GM12878 (cell line): ENCODE measurements around the gene RAP2B. TPM values are rescaled to one million over a fixed set of nuclear protein-coding genes. Genes with fewer than 3 reads are reported as not detected.

Experiments
- ATAC-seq: fragments of 200-7000 bp; cut with Tn5 transposase; 3 replicates; pipeline ENCODE4 v1.9.1; 2020; ENCODE audit warnings: mild to moderate bottlenecking, moderate library complexity
- BruUV-seq: library from RNA; stranded (reverse); fragments of 400-500 nt; replicated peaks from 2 replicates; lab custom pipeline; 2021; lab: Mats Ljungman, UMichigan
- CTCF ChIA-PET: fragments of 300-600 bp; sonication (Branson Sonifier 250); formaldehyde crosslinking; extraction: SDS; loops from one replicate; lab custom pipeline; 2021; ENCODE audit warnings: inconsistent platforms; lab: Yijun Ruan, JAX
- POLR2A ChIA-PET: fragments of 350-600 bp; formaldehyde crosslinking; extraction: SDS; loops from one replicate; lab custom pipeline; 2021; ENCODE audit warnings: inconsistent platforms; lab: Charles Lee
- RAD21 ChIA-PET: fragments of 300-600 bp; sonication (Branson Sonifier 250); formaldehyde crosslinking; loops from one replicate; lab custom pipeline; 2023; ENCODE audit warnings: antibody characterized with exemption; ENCODE audit not compliant: unreplicated experiment; lab: Charles Lee
- SMC1A ChIA-PET: fragments of 300-600 bp; sonication (Branson Sonifier 250); formaldehyde crosslinking; loops from one replicate; lab custom pipeline; 2023; ENCODE audit not compliant: unreplicated experiment, uncharacterized antibody; lab: Charles Lee
- DNase-seq: peaks from one replicate; pipeline ENCODE4 v3.0.0-alpha.2; 2011; ENCODE audit warnings: low read depth, low spot score
- FAIRE-seq: peaks from 3 replicates; lab custom pipeline; 2011; peaks lifted over from hg19 to GRCh38; lab: Jason Lieb, UNC
- H2AFZ ChIP-seq: 2 replicates; pipeline ENCODE4 v1.6.0; 2011; ENCODE audit warnings: low read depth, low read length, control low read depth; ENCODE audit not compliant: control insufficient read depth
- H3K27ac ChIP-seq: 2 replicates; pipeline ENCODE4 v1.5.1; 2011; ENCODE audit warnings: control low read depth; ENCODE audit not compliant: control insufficient read depth, insufficient read depth
- H3K27me3 ChIP-seq, 2 experiments: replicated peaks in 1 of 2; 2 replicates each; pipeline versions ENCODE4 v1.6.0 to v1.6.1; 2011; ENCODE audit warnings: low read length in 1 of 2; ENCODE audit not compliant: control insufficient read depth in 2 of 2, insufficient read depth in 2 of 2
- H3K36me3 ChIP-seq, 2 experiments: 2 replicates each; pipeline ENCODE4 v1.5.1; 2011; ENCODE audit warnings: low read length in 1 of 2; ENCODE audit not compliant: control insufficient read depth in 2 of 2, insufficient read depth in 2 of 2
- H3K4me1 ChIP-seq: 2 replicates; pipeline ENCODE4 v1.6.1; 2011; ENCODE audit warnings: mild to moderate bottlenecking, low read length, moderate library complexity, mixed read lengths; ENCODE audit not compliant: control insufficient read depth, insufficient read depth
- H3K4me2 ChIP-seq: 2 replicates; pipeline ENCODE4 v1.6.0; 2011; ENCODE audit warnings: control low read depth; ENCODE audit not compliant: control insufficient read depth, insufficient read depth
- H3K4me3 ChIP-seq: fragments of 200-600 bp; sonication (generic); 2 replicates; pipeline ENCODE4 v1.5.1; 2016
- H3K79me2 ChIP-seq: 2 replicates; pipeline ENCODE4 v1.6.0; 2011; ENCODE audit warnings: low read length; ENCODE audit not compliant: control insufficient read depth, insufficient read depth
- H3K9ac ChIP-seq: 2 replicates; pipeline ENCODE4 v1.8.0; 2011; ENCODE audit warnings: low read length, control low read depth, mixed read lengths; ENCODE audit not compliant: control insufficient read depth, insufficient read depth
- H3K9me3 ChIP-seq: replicated peaks from 3 replicates; pipeline ENCODE4 v1.5.1; 2011; ENCODE audit warnings: mild to moderate bottlenecking, low read length; ENCODE audit not compliant: control insufficient read depth, insufficient read depth
- H4K20me1 ChIP-seq: 2 replicates; pipeline ENCODE4 v1.6.0; 2011; ENCODE audit not compliant: control insufficient read depth, insufficient read depth
- ATF2 ChIP-seq: IDR thresholded peaks from 2 replicates; pipeline ENCODE4 v1.6.1; 2012; ENCODE audit warnings: low read length, inconsistent platforms
- BACH1 ChIP-seq: fragments of 450-650 bp; IDR thresholded peaks from 2 replicates; pipeline ENCODE4 v1.6.1; 2017; ENCODE audit warnings: mild to moderate bottlenecking, borderline replicate concordance
- CBX3 ChIP-seq: fragments of 200-600 bp; sonication (generic); IDR thresholded peaks from 2 replicates; pipeline ENCODE4 v1.6.1; 2016; ENCODE audit warnings: low read depth, borderline replicate concordance
- CHD4 ChIP-seq: fragments of 200-600 bp; sonication (generic); IDR thresholded peaks from 2 replicates; pipeline ENCODE4 v1.6.1; 2016; ENCODE audit warnings: mild to moderate bottlenecking
- MLLT1 ChIP-seq: fragments of 450-650 bp; IDR thresholded peaks from 2 replicates; pipeline ENCODE4 v1.6.1; 2016; ENCODE audit warnings: mild to moderate bottlenecking
- MTA2 ChIP-seq: fragments of 450-650 bp; IDR thresholded peaks from 2 replicates; pipeline ENCODE4 v1.6.1; 2016; ENCODE audit warnings: low read depth, mild to moderate bottlenecking, moderate library complexity
- NFXL1 ChIP-seq: fragments of 450-650 bp; IDR thresholded peaks from 2 replicates; pipeline ENCODE4 v1.6.1; 2017; ENCODE audit warnings: antibody characterized with exemption, mild to moderate bottlenecking, borderline replicate concordance
- WGBS: methylation state at CpG from one replicate; pipeline ENCODE4 v1.1.6; 2016; ENCODE audit warnings: low lambda C conversion rate; ENCODE audit not compliant: insufficient replicate concordance, insufficient coverage; ENCODE audit errors: missing lambda C conversion rate; 5-methylcytosine and 5-hydroxymethylcytosine counted together
- in situ Hi-C: fragments of 300-500 bp; cut with MboI; formaldehyde crosslinking; loops from 9 replicates; pipeline ENCODE4 v1.14.3; 2018; ENCODE audit warnings: mixed read lengths
- intact Hi-C: fragments of 100-400 bp; cut with micrococcal nuclease; formaldehyde crosslinking; loops from one replicate; pipeline ENCODE4 v1.14.2; 2022; ENCODE audit not compliant: unreplicated experiment
- polyA plus RNA-seq, 11 experiments: library from polyadenylated mRNA; depleted of rRNA in 4 of 11; unstranded in 6 of 11; stranded (reverse) in 5 of 11; fragments of >200 nt; fragmentation: Nextera tagmentation in 4 of 11; fragmentation: Illumina TruSeq in 1 of 11; extraction: Ambion mirVana in 4 of 11; extraction: Trizol in 1 of 11; gene quantifications; 1 replicate in 1 of 11; 2 replicates in 10 of 11; pipeline versions ENCODE4 v1.2.1 to v1.2.3, GENCODE V29; 2011 to 2016; ENCODE audit warnings: inconsistent platforms in 2 of 11, missing spikeins in 2 of 11, low read depth in 1 of 11
- total RNA-seq, 4 experiments: library from RNA; depleted of rRNA in 3 of 4; stranded (reverse); fragments of >200 nt in 3 of 4; fragmentation: Illumina TruSeq in 1 of 4; extraction: Trizol in 1 of 4; gene quantifications; 2 replicates each; pipeline versions ENCODE4 v1.2.1 to v1.2.3, GENCODE V29; 2013 to 2021

RAP2B gene
- total and polyA plus RNA-seq, 10 of the 15 experiments (the other 5 are each of a cell fraction or from before 2014, with no cell fraction given), result 5.9 to 21.3 (median 12.0) TPM

DNA sequence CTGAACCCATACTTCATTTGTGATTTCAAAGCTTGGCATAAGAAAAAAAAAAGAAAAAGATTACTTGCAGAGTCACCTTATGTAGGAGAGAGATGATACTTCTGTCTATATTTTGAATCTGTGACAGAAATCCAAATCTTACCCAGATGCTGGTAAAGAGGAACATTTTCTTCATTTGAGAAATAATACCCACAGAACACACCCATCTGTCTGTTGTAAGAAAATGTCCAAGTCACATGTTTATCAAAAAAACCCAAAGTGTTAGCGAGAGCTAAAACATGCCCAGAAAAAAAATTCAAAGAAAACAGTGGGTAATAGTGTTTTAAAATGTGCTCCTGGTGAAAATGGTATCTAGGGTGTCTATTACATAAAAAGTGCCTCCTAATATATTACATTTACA, 18.0 kb upstream of the RAP2B start:
- Histone ChIP-seq H3K9ac (no peak overlapping the region), H3K4me2 (no peak overlapping the region), H4K20me1 (no peaks in the 10 kb centered on the region), H3K79me2 (no peaks in the 10 kb centered on the region), H3K27me3 (no peaks in the 10 kb centered on the region), H2AFZ (no peak overlapping the region), H3K27ac (no peak overlapping the region), H3K4me3 (no peak overlapping the region), H3K36me3 (no peaks in the 10 kb centered on the region), H3K4me1 (peaks cover 12% of the 10 kb centered on the region), H3K9me3 (no peaks in the 10 kb centered on the region)
- CTCF ChIA-PET, result interaction anchor here (1.3 kb wide), 1 partner anchor 13 kb away, joined by 4 read pairs; no protein-coding TSS in a partner anchor
- FAIRE-seq, result no peak
- TF ChIP-seq NFXL1, result no peak
- TF ChIP-seq CBX3, result no peak
- TF ChIP-seq MLLT1, result no peak
- no peak for TF ChIP-seq BACH1
- TF ChIP-seq MTA2, result no peak
- no peak for TF ChIP-seq CHD4
- TF ChIP-seq ATF2, result no peak
- RAD21 ChIA-PET, result no interaction called here
- BruUV-seq, result no TSS peak
- SMC1A ChIA-PET, result no interaction called here
- 94% methylated on average over 1 of the region's 1 CpG for WGBS
- no peak for DNase-seq
- in situ Hi-C loops, result no loop called here
- POLR2A ChIA-PET, result no interaction called here
- intact Hi-C loops, result loop anchor here (5.0 kb wide), 1 partner anchor 753 kb away; no protein-coding TSS in a partner anchor
- ATAC-seq, result no peak
